HEK293 (cell line): ENCODE results near the gene GRK5.

Experiments used
- CTCF ChIA-PET: fragments of 350-600 bp; formaldehyde crosslinking; extraction: SDS; loops from one replicate; lab custom pipeline; 2021; ENCODE audit warnings: antibody characterized with exemption; lab: Yijun Ruan, JAX
- POLR2A ChIA-PET: fragments of 300-600 bp; formaldehyde crosslinking; extraction: SDS; loops from one replicate; lab custom pipeline; 2020; ENCODE audit warnings: antibody characterized with exemption, inconsistent platforms; lab: Yijun Ruan, JAX
- H3K27ac ChIP-seq: fragments of 200-500 bp; sonication (Bioruptor generic); 2 replicates; pipeline ENCODE4 v1.5.1; 2014; ENCODE audit warnings: low read depth, low read length, control low read depth, inconsistent platforms; ENCODE audit errors: extremely low read depth
- H3K36me3 ChIP-seq, 2 experiments: fragments of 200-500 bp in 1 of 2; sonication (Bioruptor generic) in 1 of 2; 1 replicate in 1 of 2; 2 replicates in 1 of 2; pipeline ENCODE4 v1.5.1; 2014 to 2017; ENCODE audit warnings: inconsistent platforms in 2 of 2, low read length in 2 of 2; ENCODE audit not compliant: control insufficient read depth in 2 of 2, insufficient read depth in 1 of 2
- H3K4me1 ChIP-seq: fragments of 200-500 bp; sonication (Bioruptor generic); 2 replicates; pipeline ENCODE4 v1.5.1; 2014; ENCODE audit warnings: mild to moderate bottlenecking, low read length, inconsistent platforms; ENCODE audit not compliant: control insufficient read depth, insufficient read depth
- H3K4me3 ChIP-seq: 2 replicates; pipeline ENCODE4 v1.5.1; 2011; ENCODE audit warnings: low read depth, mild to moderate bottlenecking, control low read depth, low read length, moderate library complexity
- H3K9me3 ChIP-seq: fragments of 200-500 bp; sonication (Bioruptor generic); 2 replicates; pipeline ENCODE4 v1.5.1; 2014; ENCODE audit warnings: low read depth, low read length, inconsistent platforms; ENCODE audit not compliant: control insufficient read depth, insufficient read depth
- KLF10 ChIP-seq: fragments of 450-650 bp; IDR thresholded peaks from 2 replicates; pipeline ENCODE4 v1.5.1; 2018; ENCODE audit warnings: missing biosample characterization, mild to moderate bottlenecking, missing genetic modification characterization
- KLF8 ChIP-seq: fragments of 450-650 bp; formaldehyde crosslinking; IDR thresholded peaks from 2 replicates; pipeline ENCODE4 v1.5.1; 2016; ENCODE audit warnings: missing biosample characterization, missing genetic modification characterization
- MEIS1 ChIP-seq: sonication (generic); formaldehyde crosslinking; IDR thresholded peaks from 2 replicates; pipeline ENCODE4 v1.8.1; 2022; ENCODE audit warnings: missing genetic modification reagents, mild to moderate bottlenecking, borderline replicate concordance
- OVOL3 ChIP-seq: fragments of 450-650 bp; formaldehyde crosslinking; IDR thresholded peaks from 2 replicates; pipeline ENCODE4 v1.5.1; 2016; ENCODE audit warnings: missing biosample characterization, missing genetic modification characterization
- RBAK ChIP-seq: fragments of 450-650 bp; formaldehyde crosslinking; IDR thresholded peaks from 2 replicates; pipeline ENCODE4 v1.5.1; 2016; ENCODE audit warnings: missing biosample characterization, missing genetic modification characterization
- WT1 ChIP-seq: fragments of 450-650 bp; formaldehyde crosslinking; IDR thresholded peaks from 2 replicates; pipeline ENCODE4 v1.5.1; 2016; ENCODE audit warnings: missing biosample characterization, missing genetic modification characterization
- ZBTB7A ChIP-seq: fragments of 450-650 bp; formaldehyde crosslinking; IDR thresholded peaks from 2 replicates; pipeline ENCODE4 v1.5.1; 2016; ENCODE audit warnings: low read depth, missing biosample characterization, missing genetic modification characterization
- ZNF114 ChIP-seq: fragments of 450-650 bp; formaldehyde crosslinking; IDR thresholded peaks from 2 replicates; pipeline ENCODE4 v1.5.0; 2017; ENCODE audit warnings: missing biosample characterization, missing genetic modification characterization
- ZNF239 ChIP-seq: fragments of 450-650 bp; formaldehyde crosslinking; IDR thresholded peaks from 2 replicates; pipeline ENCODE4 v1.5.1; 2016; ENCODE audit warnings: missing biosample characterization, missing genetic modification characterization
- ZNF510 ChIP-seq: fragments of 450-650 bp; formaldehyde crosslinking; IDR thresholded peaks from 2 replicates; pipeline ENCODE4 v1.5.1; 2018; ENCODE audit warnings: mild to moderate bottlenecking, missing genetic modification characterization, missing biosample characterization; ENCODE audit not compliant: insufficient replicate concordance
- ZNF658 ChIP-seq: fragments of 450-650 bp; formaldehyde crosslinking; IDR thresholded peaks from 2 replicates; pipeline ENCODE4; 2016; ENCODE audit warnings: missing biosample characterization, missing genetic modification characterization
- ZNF76 ChIP-seq: fragments of 450-650 bp; formaldehyde crosslinking; IDR thresholded peaks from 2 replicates; pipeline ENCODE4; 2016; ENCODE audit warnings: low read depth, missing biosample characterization, missing genetic modification characterization, borderline replicate concordance
- ZNF768 ChIP-seq: fragments of 450-650 bp; formaldehyde crosslinking; IDR thresholded peaks from 2 replicates; pipeline ENCODE4 v1.5.1; 2018; ENCODE audit warnings: missing biosample characterization, mild to moderate bottlenecking, missing genetic modification characterization
- ZNF843 ChIP-seq: fragments of 450-650 bp; formaldehyde crosslinking; IDR thresholded peaks from 2 replicates; pipeline ENCODE4 v1.5.1; 2016; ENCODE audit warnings: missing biosample characterization, missing genetic modification characterization
- TF ChIP-seq, protein P1 (sequence below): fragments of 450-650 bp; formaldehyde crosslinking; IDR thresholded peaks from 2 replicates; pipeline ENCODE4 v1.5.1; 2016; ENCODE audit warnings: missing biosample characterization, missing genetic modification characterization
- TF ChIP-seq, protein P2 (sequence below): fragments of 450-650 bp; formaldehyde crosslinking; IDR thresholded peaks from 2 replicates; pipeline ENCODE4 v1.5.1; 2016; ENCODE audit warnings: missing biosample characterization, missing genetic modification characterization
- TF ChIP-seq, protein P3 (sequence below): fragments of 450-650 bp; formaldehyde crosslinking; IDR thresholded peaks from 2 replicates; pipeline ENCODE4 v1.5.1; 2016; ENCODE audit warnings: missing biosample characterization, missing genetic modification characterization
- TF ChIP-seq, protein P4 (sequence below): fragments of 450-650 bp; formaldehyde crosslinking; IDR thresholded peaks from 2 replicates; pipeline ENCODE4 v1.5.1; 2017; ENCODE audit warnings: missing biosample characterization, mild to moderate bottlenecking, missing genetic modification characterization, moderate library complexity

GRK5 gene

DNA sequence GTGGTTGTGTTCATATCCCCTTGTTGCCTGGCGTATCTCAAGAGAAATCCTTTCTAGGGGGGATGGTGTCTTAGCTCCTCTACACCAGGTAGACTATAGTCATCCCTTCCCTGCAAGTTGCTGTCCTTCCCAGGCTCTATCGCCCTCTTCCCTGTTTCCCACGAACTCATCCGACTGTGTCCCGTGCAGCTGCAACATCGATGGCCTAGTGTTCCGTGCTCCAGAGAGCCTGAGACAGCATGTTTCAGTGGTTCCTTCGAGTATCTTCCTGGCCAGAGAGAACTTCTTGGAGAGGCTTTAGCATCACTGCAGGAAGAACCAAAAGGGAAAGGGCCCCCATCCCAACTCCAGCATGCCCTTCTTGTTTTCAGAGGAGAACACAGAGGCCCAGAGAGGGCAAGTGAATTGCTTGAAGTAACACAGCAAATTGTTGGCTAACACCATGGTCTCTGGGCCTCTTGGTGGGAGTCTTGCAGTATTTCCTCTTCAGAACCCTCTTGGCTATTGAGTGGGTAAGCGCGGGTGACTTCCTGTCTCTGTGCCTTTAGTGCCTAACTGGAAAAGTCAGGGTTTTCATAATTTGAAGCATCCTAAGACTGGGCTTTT is 172.2 kb downstream of the GRK5 start:
- ChIA-PET CTCF (interaction anchor here (0.6 kb wide), 2 partner anchors 17 to 22 kb away, joined by 3 to 4 read pairs; no protein-coding TSS in a partner anchor), POLR2A (interaction anchor here (1.0 kb wide), 1 partner anchor 172 kb away, joined by 4 read pairs; the partner anchor contains the start of gene GRK5)
- Histone ChIP-seq H3K4me3 (no peak overlapping the region), H3K36me3 (no peaks in the 10 kb centered on the region), H3K9me3 (no peaks in the 10 kb centered on the region), H3K27ac (no peak overlapping the region), H3K4me1 (no peaks in the 10 kb centered on the region)
- TF ChIP-seq ZNF768 (tag by site-specific recombination) (peak; percentile 54; the same call in 1 of the 2 replicates), RBAK (tag by site-specific recombination) (no peak)

DNA sequence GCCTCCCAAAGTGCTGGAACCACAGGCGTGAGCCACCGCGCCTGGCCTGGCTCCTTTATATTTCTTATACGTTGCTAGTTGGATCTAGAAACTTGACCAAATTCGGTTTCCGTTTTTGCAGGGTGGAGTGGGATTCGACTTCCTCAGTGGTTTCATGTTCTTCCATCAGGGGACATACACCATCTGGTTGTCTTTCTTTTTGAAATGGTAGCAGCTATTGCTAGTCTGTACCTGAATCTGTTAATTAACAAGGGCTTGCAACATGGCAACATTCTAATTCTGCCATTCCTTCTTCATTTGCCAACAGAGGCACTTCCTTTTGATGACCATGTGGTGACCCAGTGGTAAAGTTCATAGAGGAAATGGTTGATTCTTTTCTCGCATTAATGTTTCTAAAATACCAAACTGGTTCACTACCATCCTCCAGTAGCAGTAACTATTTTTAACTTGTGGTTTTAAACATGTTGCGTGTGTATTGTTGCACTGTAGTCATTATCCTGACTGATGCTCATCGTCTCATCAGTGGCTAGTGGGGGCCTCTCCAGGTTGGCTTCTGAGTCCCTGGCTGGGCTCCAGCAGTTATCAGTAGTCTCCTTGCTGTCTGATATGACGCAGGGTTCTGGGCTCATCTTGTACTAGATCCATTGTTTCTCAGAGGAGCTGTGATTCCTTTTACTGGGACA is 175.9 kb downstream of the GRK5 start:
- ChIA-PET CTCF (no interaction called here), POLR2A (no interaction called here)
- H3K27ac ChIP-seq = no peak overlapping the region
- no peaks in the 10 kb centered on the region for H3K4me1 ChIP-seq
- TF ChIP-seq, protein P1, sequence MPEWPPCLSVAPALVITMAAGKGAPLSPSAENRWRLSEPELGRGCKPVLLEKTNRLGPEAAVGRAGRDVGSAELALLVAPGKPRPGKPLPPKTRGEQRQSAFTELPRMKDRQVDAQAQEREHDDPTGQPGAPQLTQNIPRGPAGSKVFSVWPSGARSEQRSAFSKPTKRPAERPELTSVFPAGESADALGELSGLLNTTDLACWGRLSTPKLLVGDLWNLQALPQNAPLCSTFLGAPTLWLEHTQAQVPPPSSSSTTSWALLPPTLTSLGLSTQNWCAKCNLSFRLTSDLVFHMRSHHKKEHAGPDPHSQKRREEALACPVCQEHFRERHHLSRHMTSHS (tag by site-specific recombination) = no peak
- TF ChIP-seq ZNF843 (tag by site-specific recombination) (no peak), ZNF510 (tag by site-specific recombination) (no peak), OVOL3 (no peak), MEIS1 (CRISPR knock-in tag) (no peak), ZNF658 (tag by site-specific recombination) (no peak), KLF8 (no peak), ZBTB7A (tag by site-specific recombination) (no peak), RBAK (tag by site-specific recombination) (no peak), WT1 (no peak), ZNF76 (no peak), ZNF239 (no peak), KLF10 (no peak), ZNF114 (tag by site-specific recombination) (no peak)
- TF ChIP-seq, protein P2, sequence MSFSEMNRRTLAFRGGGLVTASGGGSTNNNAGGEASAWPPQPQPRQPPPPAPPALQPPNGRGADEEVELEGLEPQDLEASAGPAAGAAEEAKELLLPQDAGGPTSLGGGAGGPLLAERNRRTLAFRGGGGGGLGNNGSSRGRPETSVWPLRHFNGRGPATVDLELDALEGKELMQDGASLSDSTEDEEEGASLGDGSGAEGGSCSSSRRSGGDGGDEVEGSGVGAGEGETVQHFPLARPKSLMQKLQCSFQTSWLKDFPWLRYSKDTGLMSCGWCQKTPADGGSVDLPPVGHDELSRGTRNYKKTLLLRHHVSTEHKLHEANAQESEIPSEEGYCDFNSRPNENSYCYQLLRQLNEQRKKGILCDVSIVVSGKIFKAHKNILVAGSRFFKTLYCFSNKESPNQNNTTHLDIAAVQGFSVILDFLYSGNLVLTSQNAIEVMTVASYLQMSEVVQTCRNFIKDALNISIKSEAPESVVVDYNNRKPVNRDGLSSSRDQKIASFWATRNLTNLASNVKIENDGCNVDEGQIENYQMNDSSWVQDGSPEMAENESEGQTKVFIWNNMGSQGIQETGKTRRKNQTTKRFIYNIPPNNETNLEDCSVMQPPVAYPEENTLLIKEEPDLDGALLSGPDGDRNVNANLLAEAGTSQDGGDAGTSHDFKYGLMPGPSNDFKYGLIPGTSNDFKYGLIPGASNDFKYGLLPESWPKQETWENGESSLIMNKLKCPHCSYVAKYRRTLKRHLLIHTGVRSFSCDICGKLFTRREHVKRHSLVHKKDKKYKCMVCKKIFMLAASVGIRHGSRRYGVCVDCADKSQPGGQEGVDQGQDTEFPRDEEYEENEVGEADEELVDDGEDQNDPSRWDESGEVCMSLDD (tag by site-specific recombination) = no peak
- TF ChIP-seq, protein P3, sequence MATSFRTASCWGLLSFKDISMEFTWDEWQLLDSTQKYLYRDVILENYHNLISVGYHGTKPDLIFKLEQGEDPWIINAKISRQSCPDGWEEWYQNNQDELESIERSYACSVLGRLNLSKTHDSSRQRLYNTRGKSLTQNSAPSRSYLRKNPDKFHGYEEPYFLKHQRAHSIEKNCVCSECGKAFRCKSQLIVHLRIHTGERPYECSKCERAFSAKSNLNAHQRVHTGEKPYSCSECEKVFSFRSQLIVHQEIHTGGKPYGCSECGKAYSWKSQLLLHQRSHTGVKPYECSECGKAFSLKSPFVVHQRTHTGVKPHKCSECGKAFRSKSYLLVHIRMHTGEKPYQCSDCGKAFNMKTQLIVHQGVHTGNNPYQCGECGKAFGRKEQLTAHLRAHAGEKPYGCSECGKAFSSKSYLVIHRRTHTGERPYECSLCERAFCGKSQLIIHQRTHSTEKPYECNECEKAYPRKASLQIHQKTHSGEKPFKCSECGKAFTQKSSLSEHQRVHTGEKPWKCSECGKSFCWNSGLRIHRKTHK (tag by site-specific recombination) = no peak
- TF ChIP-seq, protein P4, sequence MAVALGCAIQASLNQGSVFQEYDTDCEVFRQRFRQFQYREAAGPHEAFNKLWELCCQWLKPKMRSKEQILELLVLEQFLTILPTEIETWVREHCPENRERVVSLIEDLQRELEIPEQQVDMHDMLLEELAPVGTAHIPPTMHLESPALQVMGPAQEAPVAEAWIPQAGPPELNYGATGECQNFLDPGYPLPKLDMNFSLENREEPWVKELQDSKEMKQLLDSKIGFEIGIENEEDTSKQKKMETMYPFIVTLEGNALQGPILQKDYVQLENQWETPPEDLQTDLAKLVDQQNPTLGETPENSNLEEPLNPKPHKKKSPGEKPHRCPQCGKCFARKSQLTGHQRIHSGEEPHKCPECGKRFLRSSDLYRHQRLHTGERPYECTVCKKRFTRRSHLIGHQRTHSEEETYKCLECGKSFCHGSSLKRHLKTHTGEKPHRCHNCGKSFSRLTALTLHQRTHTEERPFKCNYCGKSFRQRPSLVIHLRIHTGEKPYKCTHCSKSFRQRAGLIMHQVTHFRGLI (tag by site-specific recombination) = no peak
- no peak overlapping the region for H3K4me3 ChIP-seq
- H3K36me3 ChIP-seq = no peaks in the 10 kb centered on the region
- no peaks in the 10 kb centered on the region for H3K9me3 ChIP-seq
